Epithelial cell of proximal tubule (primary cell): ENCODE results near the gene EFCAB9. TPM values are rescaled to one million over a fixed set of nuclear protein-coding genes. Genes with fewer than 3 reads are reported as not detected.

ENCODE experiments used
- DNase-seq: peaks from one replicate; pipeline ENCODE4 v3.0.0-alpha.2; 2011; ENCODE audit warnings: low read depth
- H3K4me3 ChIP-seq: 2 replicates; pipeline ENCODE4 v1.5.1; 2011; ENCODE audit warnings: low read depth, mild to moderate bottlenecking, low read length
- CTCF ChIP-seq: conservative IDR thresholded peaks from 2 replicates; pipeline ENCODE4 v1.5.1; 2012; ENCODE audit warnings: low read depth, mild to moderate bottlenecking, low read length
- total RNA-seq: library from RNA; depleted of rRNA; stranded (reverse); fragments of >200 nt; gene quantifications from 2 replicates; pipeline ENCODE4 v1.2.3, GENCODE V29; 2015

The EFCAB9 gene
- total RNA-seq, 1 donor from 2014 or later: not detected

GRCh38 chr5:172173564-172174153, 20.3 kb upstream of the EFCAB9 start:
- H3K4me3 ChIP-seq: no peak overlapping the region
- DNase-seq: no peak
- no peak for TF ChIP-seq CTCF

- DNase-seq: no peak
- TF ChIP-seq CTCF: no peak
- H3K4me3 ChIP-seq: no peak overlapping the region
These were observed 18.7 kb upstream of the EFCAB9 start for GRCh38 chr5:172175263-172175719.

GRCh38 chr5:172177176-172177575, 16.8 kb upstream of the EFCAB9 start:
- no peak for TF ChIP-seq CTCF
- no peak overlapping the region for H3K4me3 ChIP-seq
- DNase-seq: no peak

- no peak for TF ChIP-seq CTCF
These were observed 15.5 kb upstream of the EFCAB9 start for GRCh38 chr5:172178301-172178987.

GRCh38 chr5:172178991-172179989, 14.7 kb upstream of the EFCAB9 start:
- TF ChIP-seq CTCF: no peak
- DNase-seq: no peak
- H3K4me3 ChIP-seq: no peak overlapping the region

More at GRCh38 chr5:172178301-172178987, 15.5 kb upstream of the EFCAB9 start:
- H3K4me3 ChIP-seq: no peak overlapping the region
- no peak for DNase-seq

- H3K4me3 ChIP-seq: no peak overlapping the region
- DNase-seq: no peak
- no peak for TF ChIP-seq CTCF
These were observed 13.0 kb upstream of the EFCAB9 start for GRCh38 chr5:172180936-172181335.
